PC-3 (cell line): Measurements from ENCODE around the gene IKBKE. TPM values are rescaled to one million over a fixed set of nuclear protein-coding genes. Genes with fewer than 3 reads are reported as not detected.

Experiments
- ATAC-seq: fragments of 200-7000 bp; cut with Tn5 transposase; 2 replicates; pipeline ENCODE4 v1.9.1; 2020; ENCODE audit warnings: mild to moderate bottlenecking, moderate library complexity
- BruUV-seq: library from RNA; stranded (reverse); fragments of 400-500 nt; replicated peaks from 2 replicates; lab custom pipeline; 2021; lab: Mats Ljungman, UMichigan
- CTCF ChIA-PET: fragments of 300-600 bp; sonication (Branson Sonifier 250); formaldehyde crosslinking; loops from one replicate; lab custom pipeline; 2022; ENCODE audit warnings: antibody characterized with exemption; lab: Charles Lee
- POLR2A ChIA-PET: fragments of 300-600 bp; sonication (Branson Sonifier 250); formaldehyde crosslinking; loops from one replicate; lab custom pipeline; 2022; ENCODE audit warnings: antibody characterized with exemption; ENCODE audit not compliant: unreplicated experiment; lab: Charles Lee
- DNase-seq: peaks from one replicate; pipeline ENCODE4 v3.0.0-alpha.2; 2015
- H2AFZ ChIP-seq: fragments of 300-600 bp; sonication (generic); 2 replicates; pipeline ENCODE4 v1.6.0; 2016; ENCODE audit warnings: antibody characterized with exemption, low read length
- H3F3A ChIP-seq: fragments of 300-600 bp; sonication (generic); one replicate; pipeline ENCODE4 v1.6.0; 2017; ENCODE audit warnings: antibody characterized with exemption, low read length, control low read depth, mild to moderate bottlenecking; ENCODE audit not compliant: unreplicated experiment
- H3K27ac ChIP-seq: fragments of 300-600 bp; sonication (generic); 2 replicates; pipeline ENCODE4 v1.5.1; 2016; ENCODE audit warnings: mild to moderate bottlenecking, low read length
- H3K27me3 ChIP-seq: fragments of 300-600 bp; sonication (generic); 2 replicates; pipeline ENCODE4 v1.6.1; 2016; ENCODE audit warnings: low read length, mixed read lengths
- H3K36me3 ChIP-seq: fragments of 300-600 bp; sonication (generic); 2 replicates; pipeline ENCODE4 v1.6.1; 2016; ENCODE audit warnings: low read depth, mixed run types, low read length, mixed read lengths
- H3K4me1 ChIP-seq: fragments of 300-600 bp; sonication (generic); 2 replicates; pipeline ENCODE4 v1.5.1; 2016; ENCODE audit warnings: low read length; ENCODE audit not compliant: insufficient read depth
- H3K4me2 ChIP-seq: fragments of 300-600 bp; sonication (generic); 2 replicates; pipeline ENCODE4 v1.6.0; 2016; ENCODE audit warnings: low read length
- H3K4me3 ChIP-seq: fragments of 300-600 bp; sonication (generic); 2 replicates; pipeline ENCODE4 v1.5.1; 2016; ENCODE audit warnings: mild to moderate bottlenecking, low read length, mixed read lengths
- H3K79me2 ChIP-seq: fragments of 300-600 bp; sonication (generic); 2 replicates; pipeline ENCODE4 v1.6.1; 2017; ENCODE audit warnings: low read length, mixed read lengths
- H3K9ac ChIP-seq: fragments of 300-600 bp; sonication (generic); 2 replicates; pipeline ENCODE4 v1.6.0; 2016; ENCODE audit warnings: mild to moderate bottlenecking, low read length
- H3K9me2 ChIP-seq: fragments of 300-600 bp; sonication (generic); replicated peaks from 2 replicates; pipeline ENCODE4 v1.6.1; 2016; ENCODE audit warnings: mixed run types, low read length, mixed read lengths
- H3K9me3 ChIP-seq: fragments of 300-600 bp; sonication (generic); 2 replicates; pipeline ENCODE4 v1.6.1; 2016; ENCODE audit warnings: low read length, mixed read lengths
- H4K20me1 ChIP-seq: fragments of 300-600 bp; sonication (generic); 2 replicates; pipeline ENCODE4 v1.6.1; 2016; ENCODE audit warnings: low read length, mixed read lengths
- EZH2 ChIP-seq: fragments of 300-600 bp; sonication (generic); IDR thresholded peaks from one replicate; pipeline ENCODE4 v1.6.1; 2017; ENCODE audit warnings: antibody characterized with exemption, mild to moderate bottlenecking, low read length; ENCODE audit not compliant: unreplicated experiment
- EZH2phosphoT487 ChIP-seq: fragments of 300-600 bp; sonication (generic); IDR thresholded peaks from 2 replicates; pipeline ENCODE4 v1.6.1; 2018; ENCODE audit warnings: mild to moderate bottlenecking, antibody characterized with exemption, low read length, borderline replicate concordance
- intact Hi-C: fragments of 100-400 bp; cut with micrococcal nuclease; formaldehyde crosslinking; loops from 2 replicates; pipeline ENCODE4 v1.9.0; 2023
- total RNA-seq: library from RNA; depleted of rRNA; stranded (reverse); fragments of >200 nt; gene quantifications from 2 replicates; pipeline ENCODE4 v1.2.3, GENCODE V29; 2014
- TF ChIP-seq, protein P1 (sequence below): fragments of 300-600 bp; sonication (generic); conservative IDR thresholded peaks from 2 replicates; pipeline ENCODE4 v1.5.1; 2017; ENCODE audit warnings: antibody characterized with exemption, low read depth, mild to moderate bottlenecking, low read length

Gene IKBKE
- total RNA-seq, 1 experiment from 2014 or later, result 28.3 TPM

DNA sequence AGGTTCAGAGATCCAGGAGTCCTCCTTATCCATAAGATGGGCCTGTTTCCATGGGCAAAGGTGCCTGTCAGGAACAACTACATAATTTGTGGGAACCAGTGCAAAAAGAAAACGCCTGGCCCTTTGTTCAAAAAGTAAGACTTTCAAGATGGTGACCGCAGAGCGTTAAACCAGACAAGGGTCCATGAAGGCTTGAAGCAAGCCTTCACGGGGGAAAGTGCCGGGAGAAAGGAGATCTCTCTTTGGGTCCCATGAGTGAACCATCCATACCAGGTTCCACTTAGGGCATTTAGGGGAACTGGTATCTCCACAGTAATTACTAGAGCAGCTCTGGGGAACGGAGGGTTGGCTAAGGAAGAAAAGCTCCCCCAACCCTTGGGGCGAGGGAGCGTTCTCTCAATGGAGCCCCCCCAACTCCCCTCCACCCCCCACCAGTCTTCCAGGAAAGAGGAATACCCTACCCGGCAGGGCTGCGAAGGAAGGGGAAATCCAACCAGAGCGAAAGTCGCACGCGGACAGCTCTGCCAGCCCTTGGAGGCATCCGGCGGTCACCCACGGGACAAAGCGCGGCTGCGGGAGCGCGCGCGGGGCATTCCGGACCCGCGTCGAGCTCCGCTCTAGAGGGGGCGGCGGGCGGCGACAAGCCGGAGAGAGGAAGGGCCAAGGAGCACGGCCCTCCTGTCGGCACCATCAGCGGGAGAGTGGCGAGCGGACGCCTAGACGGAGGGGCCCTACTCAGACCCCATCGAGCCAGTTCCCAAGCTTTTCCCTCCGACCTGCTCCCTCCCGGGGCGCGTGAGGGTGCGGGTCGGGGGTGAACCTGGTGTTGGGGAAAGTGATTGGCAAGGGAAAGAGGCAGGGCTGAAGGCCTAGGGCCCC lies 36.4 kb downstream of the IKBKE start:
- intact Hi-C loops, result loop anchor here (1.0 to 5.0 kb wide), 2 partner anchors 77 to 156 kb away; no protein-coding TSS in a partner anchor
- peak overlapping the region; percentile 86 for H3K4me2 ChIP-seq
- H2AFZ ChIP-seq, result peak overlapping the region; percentile 66
- no peaks in the 10 kb centered on the region for H3K36me3 ChIP-seq
- no peaks in the 10 kb centered on the region for H3K9me3 ChIP-seq
- no peak for ATAC-seq
- H3K27ac ChIP-seq, result no peak overlapping the region
- no peak for DNase-seq
- BruUV-seq, result no TSS peak
- peaks cover 41% of the 10 kb centered on the region for H3K4me1 ChIP-seq
- no peak overlapping the region for H3K9ac ChIP-seq
- ChIA-PET CTCF (interaction anchor here (0.6 to 1.1 kb wide), 5 partner anchors 18 to 106 kb away, joined by 3 to 5 read pairs (median 3); partner anchors contain the start of gene EIF2D), POLR2A (no interaction called here)
- H4K20me1 ChIP-seq, result no peaks in the 10 kb centered on the region
- H3K4me3 ChIP-seq, result peak overlapping the region; percentile 69
- H3K27me3 ChIP-seq, result no peaks in the 10 kb centered on the region
- H3F3A ChIP-seq, result no peaks in the 10 kb centered on the region
- TF ChIP-seq, protein P1, sequence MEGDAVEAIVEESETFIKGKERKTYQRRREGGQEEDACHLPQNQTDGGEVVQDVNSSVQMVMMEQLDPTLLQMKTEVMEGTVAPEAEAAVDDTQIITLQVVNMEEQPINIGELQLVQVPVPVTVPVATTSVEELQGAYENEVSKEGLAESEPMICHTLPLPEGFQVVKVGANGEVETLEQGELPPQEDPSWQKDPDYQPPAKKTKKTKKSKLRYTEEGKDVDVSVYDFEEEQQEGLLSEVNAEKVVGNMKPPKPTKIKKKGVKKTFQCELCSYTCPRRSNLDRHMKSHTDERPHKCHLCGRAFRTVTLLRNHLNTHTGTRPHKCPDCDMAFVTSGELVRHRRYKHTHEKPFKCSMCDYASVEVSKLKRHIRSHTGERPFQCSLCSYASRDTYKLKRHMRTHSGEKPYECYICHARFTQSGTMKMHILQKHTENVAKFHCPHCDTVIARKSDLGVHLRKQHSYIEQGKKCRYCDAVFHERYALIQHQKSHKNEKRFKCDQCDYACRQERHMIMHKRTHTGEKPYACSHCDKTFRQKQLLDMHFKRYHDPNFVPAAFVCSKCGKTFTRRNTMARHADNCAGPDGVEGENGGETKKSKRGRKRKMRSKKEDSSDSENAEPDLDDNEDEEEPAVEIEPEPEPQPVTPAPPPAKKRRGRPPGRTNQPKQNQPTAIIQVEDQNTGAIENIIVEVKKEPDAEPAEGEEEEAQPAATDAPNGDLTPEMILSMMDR, result no peak
- TF ChIP-seq EZH2phosphoT487, result no peak
- TF ChIP-seq EZH2, result no peak
- H3K9me2 ChIP-seq, result no peaks in the 10 kb centered on the region
- H3K79me2 ChIP-seq, result no peaks in the 10 kb centered on the region

DNA sequence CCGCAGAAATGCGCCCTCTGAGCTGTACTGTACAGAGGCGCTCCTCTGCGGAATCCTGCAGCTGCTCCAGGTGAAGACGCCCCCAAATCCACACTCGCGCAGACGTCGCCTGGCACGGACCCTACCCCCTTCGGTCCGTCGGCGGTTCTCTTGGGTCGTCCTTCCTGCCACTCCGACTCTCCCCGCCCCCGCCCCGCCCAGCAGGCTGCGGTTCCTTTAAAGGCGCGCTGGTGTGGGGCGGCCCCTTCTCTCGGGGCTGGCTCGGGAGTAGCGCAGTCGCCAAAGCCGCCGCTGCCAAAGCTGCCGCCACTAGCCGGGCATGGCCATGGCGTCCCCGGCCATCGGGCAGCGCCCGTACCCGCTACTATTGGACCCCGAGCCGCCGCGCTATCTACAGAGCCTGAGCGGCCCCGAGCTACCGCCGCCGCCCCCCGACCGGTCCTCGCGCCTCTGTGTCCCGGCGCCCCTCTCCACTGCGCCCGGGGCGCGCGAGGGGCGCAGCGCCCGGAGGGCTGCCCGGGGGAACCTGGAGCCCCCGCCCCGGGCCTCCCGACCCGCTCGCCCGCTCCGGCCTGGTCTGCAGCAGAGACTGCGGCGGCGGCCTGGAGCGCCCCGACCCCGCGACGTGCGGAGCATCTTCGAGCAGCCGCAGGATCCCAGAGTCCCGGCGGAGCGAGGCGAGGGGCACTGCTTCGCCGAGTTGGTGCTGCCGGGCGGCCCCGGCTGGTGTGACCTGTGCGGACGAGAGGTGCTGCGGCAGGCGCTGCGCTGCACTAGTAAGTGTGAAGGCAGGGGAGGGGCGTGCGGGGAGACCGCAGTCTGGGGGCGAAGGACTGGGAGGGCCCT lies 37.2 kb downstream of the IKBKE start, which contains the start of gene RASSF5:
RASSF5 (plus strand) TSS at position 248 of the 846 bp plus-strand sequence; CDS start at position 320, 72 bp downstream.
- peak within 1 kb of the TSS; percentile 20; the same call in 1 of the 2 replicates for H3K9ac ChIP-seq
- no peaks in the 10 kb centered on the region for H3K27me3 ChIP-seq
- H3K4me2 ChIP-seq, result peak within 1 kb of the TSS; percentile 86
- peak within 1 kb of the TSS; percentile 66 for H2AFZ ChIP-seq
- TF ChIP-seq, protein P1, result no peak
- TF ChIP-seq EZH2, result no peak
- no peak for TF ChIP-seq EZH2phosphoT487
- H3F3A ChIP-seq, result no peaks in the 10 kb centered on the region
- no peaks in the 10 kb centered on the region for H3K36me3 ChIP-seq
- peak within 1 kb of the TSS; percentile 69 for H3K4me3 ChIP-seq
- no peaks in the 10 kb centered on the region for H3K9me2 ChIP-seq
- H3K9me3 ChIP-seq, result no peaks in the 10 kb centered on the region
- peaks cover 50% of the 10 kb centered on the region for H3K4me1 ChIP-seq
- ChIA-PET CTCF (interaction anchor here (0.6 kb wide), 1 partner anchor 33 kb away, joined by 3 read pairs; no protein-coding TSS in a partner anchor), POLR2A (no interaction called here)
- ATAC-seq (peak; percentile 71), DNase-seq (peak; percentile 90)
- no TSS peak for BruUV-seq
- H3K79me2 ChIP-seq, result no peaks in the 10 kb centered on the region
- no peaks in the 10 kb centered on the region for H4K20me1 ChIP-seq
- intact Hi-C loops, result loop anchor here (5.0 kb wide), 1 partner anchor 155 kb away; no protein-coding TSS in a partner anchor
- no peak within 1 kb of the TSS for H3K27ac ChIP-seq
